ENCODE results near the gene MAPKAP1. TPM values are rescaled to one million over a fixed set of nuclear protein-coding genes. Genes with fewer than 3 reads are reported as not detected.
A peak's percentile ranks its signal among the peaks of the same experiment; 100 is the strongest.

The MAPKAP1 gene
- total RNA-seq = 127 TPM
- long read RNA-seq, transcript MAPKAP1-205 (11 exons, 3,045 nt) = minor isoform, 15 of 298 reads
- long read RNA-seq, transcript MAPKAP1-201 (12 exons, 3,395 nt) = major isoform, 191 of 298 reads
- long read RNA-seq, transcript MAPKAP1-202 (11 exons, 3,256 nt) = minor isoform, 40 of 298 reads
- long read RNA-seq, transcript MAPKAP1-208 (10 exons, 2,977 nt) = minor isoform, 8 of 298 reads
- long read RNA-seq, partial matches to known transcripts = 11 of 298 reads
- long read RNA-seq, other reads (novel, unspliced or antisense) = 30 of 298 reads

GRCh38 chr9:125706651-125707471 is at the start of gene MAPKAP1:
Gene MAPKAP1, minus strand, starts transcription at chr9:125707208. Its CDS starts 34,634 bp downstream, at chr9:125672574.
- DNase-seq = peak; percentile 98
- H3K36me3 ChIP-seq = no peaks in the 10 kb centered on the region
- intact Hi-C loops (cut with micrococcal nuclease) = no loop called here
- H3K4me1 ChIP-seq = peaks cover 41% of the 10 kb centered on the region
- no peaks in the 10 kb centered on the region for H3K27me3 ChIP-seq (ENCODE audit: low read depth)
- H3K4me3 ChIP-seq = peak within 1 kb of the TSS; percentile 95
- no peak for TF ChIP-seq CTCF (IDR thresholded peaks at IDR 0.05; ENCODE audit: borderline replicate concordance)
- peak within 1 kb of the TSS; percentile 88 for H3K27ac ChIP-seq (replicated peaks)
- no peaks in the 10 kb centered on the region for H3K9me3 ChIP-seq (replicated peaks)

GRCh38 chr9:125756518-125756917 is 49.5 kb upstream of the MAPKAP1 start:
- TF ChIP-seq CTCF (IDR thresholded peaks at IDR 0.05; ENCODE audit: borderline replicate concordance) = no peak
- no peak for DNase-seq
- H3K4me1 ChIP-seq = peaks cover 96% of the 10 kb centered on the region
- intact Hi-C loops (cut with micrococcal nuclease) = no loop called here
- no peaks in the 10 kb centered on the region for H3K27me3 ChIP-seq (ENCODE audit: low read depth)
- no peak overlapping the region for H3K4me3 ChIP-seq
- H3K9me3 ChIP-seq (replicated peaks) = no peaks in the 10 kb centered on the region
- no peak overlapping the region for H3K27ac ChIP-seq (replicated peaks)
- no peaks in the 10 kb centered on the region for H3K36me3 ChIP-seq

- H3K9me3 ChIP-seq (replicated peaks) = no peaks in the 10 kb centered on the region
- H3K36me3 ChIP-seq = no peaks in the 10 kb centered on the region
- H3K4me1 ChIP-seq = peaks cover 97% of the 10 kb centered on the region
- DNase-seq = no peak
- no peak overlapping the region for H3K27ac ChIP-seq (replicated peaks)
- TF ChIP-seq CTCF (IDR thresholded peaks at IDR 0.05; ENCODE audit: borderline replicate concordance) = no peak
- intact Hi-C loops (cut with micrococcal nuclease) = no loop called here
- no peaks in the 10 kb centered on the region for H3K27me3 ChIP-seq (ENCODE audit: low read depth)
- no peak overlapping the region for H3K4me3 ChIP-seq
Measured at GRCh38 chr9:125755340-125755739, 48.3 kb upstream of the MAPKAP1 start.

GRCh38 chr9:125754096-125754495 is 47.1 kb upstream of the MAPKAP1 start:
- no peak for TF ChIP-seq CTCF (IDR thresholded peaks at IDR 0.05; ENCODE audit: borderline replicate concordance)
- Histone ChIP-seq H3K27ac (replicated peaks) (no peak overlapping the region), H3K36me3 (no peaks in the 10 kb centered on the region), H3K27me3 (ENCODE audit: low read depth) (no peaks in the 10 kb centered on the region), H3K4me1 (peaks cover 97% of the 10 kb centered on the region), H3K9me3 (replicated peaks) (no peaks in the 10 kb centered on the region), H3K4me3 (no peak overlapping the region)
- intact Hi-C loops (cut with micrococcal nuclease) = no loop called here
- DNase-seq = no peak

GRCh38 chr9:125752070-125752628 is 45.1 kb upstream of the MAPKAP1 start:
- peak overlapping the region; percentile 5 for H3K27ac ChIP-seq (replicated peaks)
- H3K4me1 ChIP-seq = peaks cover 97% of the 10 kb centered on the region
- no peak for DNase-seq
- intact Hi-C loops (cut with micrococcal nuclease) = no loop called here
- no peaks in the 10 kb centered on the region for H3K9me3 ChIP-seq (replicated peaks)
- H3K4me3 ChIP-seq = no peak overlapping the region
- no peak for TF ChIP-seq CTCF (IDR thresholded peaks at IDR 0.05; ENCODE audit: borderline replicate concordance)
- H3K27me3 ChIP-seq (ENCODE audit: low read depth) = no peaks in the 10 kb centered on the region
- H3K36me3 ChIP-seq = no peaks in the 10 kb centered on the region

Data from left ventricle myocardium inferior (tissue), 1 donor.